Neural cell (in vitro differentiated cells): Measurements from ENCODE around the gene REL.

Source experiments
- POLR2AphosphoS5 ChIP-seq: IDR thresholded peaks from 2 replicates; pipeline ENCODE4 v1.6.1; 2012
- SMC3 ChIP-seq: fragments of 450-650 bp; conservative IDR thresholded peaks from 2 replicates; pipeline ENCODE4 v1.6.1; 2014; ENCODE audit warnings: antibody characterized with exemption, mild to moderate bottlenecking, moderate library complexity; ENCODE audit not compliant: poor library complexity
- TF ChIP-seq, protein P1 (sequence below): fragments of 450-650 bp; IDR thresholded peaks from 2 replicates; pipeline ENCODE4 v1.5.1; 2014; ENCODE audit warnings: antibody characterized with exemption, mild to moderate bottlenecking, moderate library complexity; ENCODE audit not compliant: poor library complexity, severe bottlenecking

DNA sequence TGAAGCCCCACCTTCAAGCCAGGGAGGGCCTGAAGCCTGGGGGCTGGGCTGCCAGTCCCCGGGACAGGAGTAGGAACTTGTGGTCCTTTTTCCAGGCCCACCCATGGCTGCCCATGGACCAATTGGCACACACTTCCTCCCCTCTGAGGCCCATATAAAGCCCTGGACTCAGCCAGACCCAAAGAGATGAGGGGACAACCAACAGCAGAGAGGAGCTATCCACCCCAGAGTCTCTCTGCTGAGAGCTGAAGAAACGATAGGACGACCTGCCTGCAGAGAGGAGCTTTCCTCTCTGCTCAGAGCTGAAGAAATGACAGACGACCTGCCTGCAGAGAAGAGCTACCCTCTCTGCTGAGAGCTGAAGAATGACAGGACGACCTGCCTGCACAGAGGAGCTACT, 92.3 kb downstream of the REL start:
- TF ChIP-seq, protein P1, sequence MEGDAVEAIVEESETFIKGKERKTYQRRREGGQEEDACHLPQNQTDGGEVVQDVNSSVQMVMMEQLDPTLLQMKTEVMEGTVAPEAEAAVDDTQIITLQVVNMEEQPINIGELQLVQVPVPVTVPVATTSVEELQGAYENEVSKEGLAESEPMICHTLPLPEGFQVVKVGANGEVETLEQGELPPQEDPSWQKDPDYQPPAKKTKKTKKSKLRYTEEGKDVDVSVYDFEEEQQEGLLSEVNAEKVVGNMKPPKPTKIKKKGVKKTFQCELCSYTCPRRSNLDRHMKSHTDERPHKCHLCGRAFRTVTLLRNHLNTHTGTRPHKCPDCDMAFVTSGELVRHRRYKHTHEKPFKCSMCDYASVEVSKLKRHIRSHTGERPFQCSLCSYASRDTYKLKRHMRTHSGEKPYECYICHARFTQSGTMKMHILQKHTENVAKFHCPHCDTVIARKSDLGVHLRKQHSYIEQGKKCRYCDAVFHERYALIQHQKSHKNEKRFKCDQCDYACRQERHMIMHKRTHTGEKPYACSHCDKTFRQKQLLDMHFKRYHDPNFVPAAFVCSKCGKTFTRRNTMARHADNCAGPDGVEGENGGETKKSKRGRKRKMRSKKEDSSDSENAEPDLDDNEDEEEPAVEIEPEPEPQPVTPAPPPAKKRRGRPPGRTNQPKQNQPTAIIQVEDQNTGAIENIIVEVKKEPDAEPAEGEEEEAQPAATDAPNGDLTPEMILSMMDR = no peak
- TF ChIP-seq POLR2AphosphoS5 = no peak
- TF ChIP-seq SMC3 = no peak
